Activated naive CD8-positive, alpha-beta T cell treated with anti-CD3 and anti-CD28 coated beads, Interleukin-2, amount 10 ng/mL, durations not matched to agents 7 days and 5 days (primary cell): ENCODE measurements around the gene ARL8B. TPM values are rescaled to one million over a fixed set of nuclear protein-coding genes. Genes with fewer than 3 reads are reported as not detected.
"Not testable (repeated sequence)": the region's sequence is repeated elsewhere in the genome, so short reads cannot be mapped to it uniquely, and the experiment has no call there.

Experiments used
- ATAC-seq: fragments of 150-1000 bp; cut with Tn5 transposase; one replicate; pipeline ENCODE4 v1.10.0; 2021; ENCODE audit warnings: low read depth, moderate library complexity
- POLR2A ChIA-PET: fragments of 350-600 bp; sonication (Branson Sonifier 250); formaldehyde crosslinking; loops from one replicate; lab custom pipeline; 2021; ENCODE audit warnings: antibody characterized with exemption; lab: Charles Lee
- DNase-seq: peaks from one replicate; pipeline ENCODE4 v3.0.0; 2021
- H3K27ac Mint-ChIP-seq: one replicate; pipeline ENCODE4 v1.8.0; 2022; ENCODE audit warnings: mild to moderate bottlenecking, mixed read lengths
- H3K27me3 Mint-ChIP-seq: one replicate; pipeline ENCODE4 v1.8.0; 2022; ENCODE audit warnings: mild to moderate bottlenecking, moderate library complexity, mixed read lengths
- H3K36me3 Mint-ChIP-seq: one replicate; pipeline ENCODE4 v1.8.0; 2021; ENCODE audit warnings: mild to moderate bottlenecking, mixed read lengths
- H3K4me1 Mint-ChIP-seq: one replicate; pipeline ENCODE4 v1.8.0; 2021; ENCODE audit warnings: mixed read lengths
- H3K4me3 Mint-ChIP-seq: one replicate; pipeline ENCODE4 v1.8.0; 2022; ENCODE audit warnings: mild to moderate bottlenecking, moderate library complexity, mixed read lengths
- H3K9me3 Mint-ChIP-seq: one replicate; pipeline ENCODE4 v1.8.0; 2021; ENCODE audit warnings: mixed read lengths
- total RNA-seq, 2 experiments: library from RNA; stranded (reverse); gene quantifications; one replicate each; pipeline ENCODE4 v1.2.3, GENCODE V29; 2021

ARL8B gene
- total RNA-seq, 2 experiments from 2014 or later, result 43.3 to 43.9 TPM

- Mint-ChIP-seq H3K4me3 (no peak overlapping the region), H3K4me1 (peaks cover 20% of the 10 kb centered on the region), H3K27ac (no peak overlapping the region), H3K9me3 (no peaks in the 10 kb centered on the region), H3K27me3 (no peaks in the 10 kb centered on the region), H3K36me3 (peaks cover 16% of the 10 kb centered on the region)
- DNase-seq (no peak), ATAC-seq (no peak)
- POLR2A ChIA-PET, result no interaction called here
These were observed 40.0 kb downstream of the ARL8B start for GRCh38 chr3:5162102-5162501.

GRCh38 chr3:5165698-5166097 lies 43.6 kb downstream of the ARL8B start:
- no peak overlapping the region for H3K4me3 Mint-ChIP-seq
- POLR2A ChIA-PET, result no interaction called here
- no peaks in the 10 kb centered on the region for H3K9me3 Mint-ChIP-seq
- peaks cover 13% of the 10 kb centered on the region for H3K36me3 Mint-ChIP-seq
- H3K27me3 Mint-ChIP-seq, result no peaks in the 10 kb centered on the region
- DNase-seq (no peak), ATAC-seq (no peak)
- H3K4me1 Mint-ChIP-seq, result peaks cover 17% of the 10 kb centered on the region
- no peak overlapping the region for H3K27ac Mint-ChIP-seq

- peaks cover 11% of the 10 kb centered on the region for H3K4me1 Mint-ChIP-seq
- ATAC-seq, result no peak
- no peak for DNase-seq
- no peak overlapping the region for H3K27ac Mint-ChIP-seq
- H3K27me3 Mint-ChIP-seq, result no peaks in the 10 kb centered on the region
- no peak overlapping the region for H3K4me3 Mint-ChIP-seq
- H3K36me3 Mint-ChIP-seq, result peaks cover 13% of the 10 kb centered on the region
- POLR2A ChIA-PET, result no interaction called here
- no peaks in the 10 kb centered on the region for H3K9me3 Mint-ChIP-seq
These were observed 44.8 kb downstream of the ARL8B start for GRCh38 chr3:5166846-5167245.

GRCh38 chr3:5168110-5168509 lies 46.0 kb downstream of the ARL8B start:
- H3K27ac Mint-ChIP-seq, result no peak overlapping the region
- POLR2A ChIA-PET, result no interaction called here

GRCh38 chr3:5169807-5170206 lies 47.7 kb downstream of the ARL8B start:
- H3K27me3 Mint-ChIP-seq, result no peaks in the 10 kb centered on the region
- ATAC-seq (no peak), DNase-seq (no peak)
- peaks cover 13% of the 10 kb centered on the region for H3K4me1 Mint-ChIP-seq
- POLR2A ChIA-PET, result no interaction called here
- no peaks in the 10 kb centered on the region for H3K9me3 Mint-ChIP-seq
- peaks cover 16% of the 10 kb centered on the region for H3K36me3 Mint-ChIP-seq
- no peak overlapping the region for H3K4me3 Mint-ChIP-seq
- H3K27ac Mint-ChIP-seq, result no peak overlapping the region

More at GRCh38 chr3:5168110-5168509, 46.0 kb downstream of the ARL8B start:
- ATAC-seq (no peak), DNase-seq (no peak)
- Mint-ChIP-seq H3K27me3 (no peaks in the 10 kb centered on the region), H3K36me3 (peaks cover 16% of the 10 kb centered on the region), H3K9me3 (no peaks in the 10 kb centered on the region), H3K4me1 (peaks cover 13% of the 10 kb centered on the region), H3K4me3 (no peak overlapping the region)

GRCh38 chr3:5170975-5171374 lies 48.9 kb downstream of the ARL8B start:
- Mint-ChIP-seq H3K36me3 (peaks cover 11% of the 10 kb centered on the region), H3K27ac (no peak overlapping the region), H3K4me1 (peaks cover 10% of the 10 kb centered on the region), H3K9me3 (no peaks in the 10 kb centered on the region), H3K4me3 (no peak overlapping the region), H3K27me3 (no peaks in the 10 kb centered on the region)
- POLR2A ChIA-PET, result interaction anchor here (0.5 kb wide), 1 partner anchor 26 kb away, joined by 3 read pairs; no protein-coding TSS in a partner anchor
- ATAC-seq (no peak), DNase-seq (no peak)

GRCh38 chr3:5172018-5172417 lies 49.9 kb downstream of the ARL8B start:
- no peaks in the 10 kb centered on the region for H3K9me3 Mint-ChIP-seq
- DNase-seq (no peak), ATAC-seq (no peak)
- H3K27ac Mint-ChIP-seq, result no peak overlapping the region
- no peak overlapping the region for H3K4me3 Mint-ChIP-seq
- no peaks in the 10 kb centered on the region for H3K27me3 Mint-ChIP-seq
- peaks cover 5% of the 10 kb centered on the region for H3K36me3 Mint-ChIP-seq
- H3K4me1 Mint-ChIP-seq, result peaks cover 8% of the 10 kb centered on the region
- POLR2A ChIA-PET, result no interaction called here

DNA sequence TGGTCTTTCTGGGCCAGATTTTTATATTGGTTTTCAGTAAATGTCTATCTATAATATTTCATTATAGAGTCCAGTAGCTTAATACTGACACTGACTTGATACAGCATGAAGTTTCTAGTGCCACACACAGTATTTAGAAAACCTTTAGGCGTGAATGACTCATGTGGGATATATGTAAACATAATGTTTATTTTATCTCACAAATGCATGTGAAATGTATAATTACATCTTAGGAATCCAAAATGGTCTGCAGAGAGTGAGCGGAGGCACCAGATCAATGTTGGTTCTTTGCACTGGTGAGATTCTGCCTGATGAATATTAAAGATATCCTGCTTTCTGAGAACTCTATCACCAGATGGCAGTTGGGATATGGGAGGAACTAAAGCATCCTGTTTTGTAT lies 56.9 kb downstream of the ARL8B start:
- DNase-seq, H3K9me3 Mint-ChIP-seq, ATAC-seq, H3K4me1 Mint-ChIP-seq, POLR2A ChIA-PET, H3K27me3 Mint-ChIP-seq, H3K4me3 Mint-ChIP-seq, H3K27ac Mint-ChIP-seq: not testable (repeated sequence)
- peaks cover 18% of the 10 kb centered on the region for H3K36me3 Mint-ChIP-seq

- Mint-ChIP-seq H3K27me3 (no peaks in the 10 kb centered on the region), H3K9me3 (no peaks in the 10 kb centered on the region), H3K36me3 (peaks cover 21% of the 10 kb centered on the region), H3K4me3 (no peak overlapping the region), H3K27ac (no peak overlapping the region), H3K4me1 (peaks cover 10% of the 10 kb centered on the region)
- DNase-seq (no peak), ATAC-seq (peak; percentile 18)
- POLR2A ChIA-PET, result no interaction called here
These were observed 59.5 kb downstream of the ARL8B start for GRCh38 chr3:5181469-5182141.

GRCh38 chr3:5183714-5184113 lies 61.6 kb downstream of the ARL8B start:
- Mint-ChIP-seq H3K36me3 (peaks cover 23% of the 10 kb centered on the region), H3K4me1 (peaks cover 12% of the 10 kb centered on the region)
- H3K4me3 Mint-ChIP-seq, H3K9me3 Mint-ChIP-seq, POLR2A ChIA-PET, H3K27ac Mint-ChIP-seq, DNase-seq, ATAC-seq, H3K27me3 Mint-ChIP-seq: not testable (repeated sequence)

- Mint-ChIP-seq H3K4me1 (peaks cover 9% of the 10 kb centered on the region), H3K27me3 (no peaks in the 10 kb centered on the region), H3K9me3 (no peaks in the 10 kb centered on the region), H3K36me3 (peaks cover 21% of the 10 kb centered on the region), H3K27ac (no peak overlapping the region), H3K4me3 (no peak overlapping the region)
- DNase-seq, result no peak
- POLR2A ChIA-PET, result no interaction called here
- no peak for ATAC-seq
These were observed 62.4 kb downstream of the ARL8B start for GRCh38 chr3:5184499-5184898.

DNA sequence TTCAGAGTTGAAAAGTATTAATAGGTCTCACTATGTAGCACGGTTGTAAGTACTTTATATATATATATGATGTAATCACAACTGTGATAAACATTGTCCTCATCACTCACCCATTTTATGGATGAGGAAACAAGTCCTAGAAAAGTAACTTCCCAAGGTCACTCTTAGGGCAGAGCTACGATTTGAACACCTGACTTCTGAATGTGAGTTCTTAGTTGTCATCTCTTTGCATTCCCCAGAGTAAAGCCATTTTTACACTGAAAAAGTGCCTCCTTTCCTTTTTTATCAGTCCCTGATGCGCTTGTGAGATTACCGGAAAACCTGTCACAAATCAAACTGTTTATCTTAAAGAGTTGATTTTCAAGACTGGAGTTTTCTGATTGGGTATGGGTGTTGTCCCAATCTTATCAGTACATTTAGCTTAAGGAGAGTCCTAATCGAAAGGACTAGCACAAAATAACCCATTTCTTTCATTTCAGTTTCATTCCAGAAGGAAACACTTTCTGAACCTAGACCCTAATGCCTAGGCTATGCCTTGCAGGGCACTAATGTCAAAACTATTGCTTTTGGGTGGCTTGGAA lies 63.1 kb downstream of the ARL8B start:
- ATAC-seq (no peak), DNase-seq (no peak)
- Mint-ChIP-seq H3K9me3 (no peaks in the 10 kb centered on the region), H3K27me3 (no peaks in the 10 kb centered on the region), H3K27ac (no peak overlapping the region), H3K36me3 (peaks cover 23% of the 10 kb centered on the region), H3K4me3 (no peak overlapping the region), H3K4me1 (peaks cover 14% of the 10 kb centered on the region)
- POLR2A ChIA-PET, result interaction anchor here (4.5 kb wide), 1 partner anchor 12 kb away, joined by 72 read pairs; no protein-coding TSS in a partner anchor

DNA sequence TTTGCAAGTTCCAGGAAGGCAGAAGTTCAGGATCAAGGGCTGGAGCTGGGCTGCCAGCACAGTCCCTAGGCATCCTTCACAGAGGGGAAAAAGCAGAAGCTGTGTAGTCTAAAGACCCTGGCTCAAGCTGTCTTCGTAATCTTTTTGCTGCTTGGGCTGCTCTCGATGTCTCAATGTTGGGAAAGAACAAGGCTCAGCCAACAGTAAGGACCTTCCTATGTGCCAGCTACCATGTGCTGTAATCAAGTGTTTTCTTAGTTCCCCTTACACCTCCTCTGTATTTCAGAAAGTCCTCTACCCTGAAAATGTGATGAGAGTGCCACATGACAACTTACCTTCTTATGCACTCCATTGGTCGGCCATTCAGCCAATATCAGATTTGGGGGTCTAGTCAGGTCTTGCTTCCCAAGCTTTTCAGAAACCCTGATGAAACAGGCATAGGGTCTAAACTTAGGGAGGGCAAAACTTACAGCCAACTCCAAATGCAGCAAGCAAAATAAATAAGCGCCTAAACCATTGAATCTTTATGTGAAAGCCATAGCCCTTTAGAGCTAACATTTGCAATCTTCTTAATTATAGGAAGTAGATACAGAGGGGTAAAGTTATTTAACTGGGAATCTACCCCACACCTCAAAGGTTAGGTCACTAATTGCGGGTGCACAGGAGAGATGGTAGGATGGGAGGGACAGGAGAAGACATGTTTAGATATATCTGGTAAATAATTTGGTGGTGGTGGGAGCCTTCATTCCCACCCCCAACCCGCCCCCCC lies 64.2 kb downstream of the ARL8B start:
- Mint-ChIP-seq H3K36me3 (peaks cover 24% of the 10 kb centered on the region), H3K27ac (no peak overlapping the region)
- ATAC-seq, result no peak

More for the DNA sequence above, 64.2 kb downstream of the ARL8B start:
- no peaks in the 10 kb centered on the region for H3K27me3 Mint-ChIP-seq
- peak overlapping the region; percentile 99 for H3K4me3 Mint-ChIP-seq
- H3K9me3 Mint-ChIP-seq, result no peaks in the 10 kb centered on the region
- no peak for DNase-seq
- POLR2A ChIA-PET, result interaction anchor here (0.8 to 4.5 kb wide), 2 partner anchors 11 to 63 kb away, joined by 5 to 72 read pairs; no protein-coding TSS in a partner anchor
- peaks cover 18% of the 10 kb centered on the region for H3K4me1 Mint-ChIP-seq
